Measurements from ENCODE around the gene PCNP. TPM values are rescaled to one million over a fixed set of nuclear protein-coding genes. Genes with fewer than 3 reads are reported as not detected.
"Not testable (repeated sequence)": the region's sequence is repeated elsewhere in the genome, so short reads cannot be mapped to it uniquely, and the experiment has no call there.

Gene PCNP
- total RNA-seq, 1 donor from 2014 or later: 72.0 TPM

- no peak overlapping the region for H3K9ac ChIP-seq (ENCODE audit: low read depth in 1 of 3, low read length in 3 of 3)
- H3K9me3 ChIP-seq (ENCODE audit: control insufficient read depth in 3 of 3, low read length in 3 of 3): no peaks in the 10 kb centered on the region
- H3K4me3 ChIP-seq (ENCODE audit: low read length in 3 of 3): no peak overlapping the region
- H3K27me3 ChIP-seq (ENCODE audit: control insufficient read depth in 3 of 3, insufficient read depth in 3 of 3, low read length in 3 of 3): no peaks in the 10 kb centered on the region
- no peaks in the 10 kb centered on the region for H3K4me1 ChIP-seq (ENCODE audit: control insufficient read depth in 3 of 3, insufficient read depth in 3 of 3, low read length in 3 of 3)
- no peaks in the 10 kb centered on the region for H3K36me3 ChIP-seq (ENCODE audit: control insufficient read depth in 3 of 3, insufficient read depth in 3 of 3, low read length in 3 of 3)
- H3K27ac ChIP-seq (ENCODE audit: low read depth, low read length): no peak overlapping the region
Observed at GRCh38 chr3:101639280-101639963, 65.4 kb downstream of the PCNP start.

DNA sequence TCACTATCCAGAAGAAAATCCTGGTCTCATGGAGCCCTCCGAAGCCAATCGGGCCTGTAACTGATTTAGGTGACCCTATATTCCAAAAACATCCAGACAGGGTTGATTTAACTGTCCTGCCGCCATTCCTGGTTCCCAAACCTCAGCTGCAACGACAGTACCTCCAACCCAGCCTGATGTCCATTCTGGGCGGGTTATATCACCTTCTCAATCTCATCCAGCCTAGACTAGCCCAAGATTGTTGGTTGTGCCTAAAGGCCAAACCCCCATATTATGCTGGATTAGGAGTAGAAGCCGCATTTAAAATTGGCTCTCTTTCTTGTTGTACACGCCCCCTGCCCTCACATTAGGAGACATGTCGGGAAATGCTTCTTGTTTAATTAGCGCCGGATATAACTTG, 66.3 kb downstream of the PCNP start:
- Histone ChIP-seq H3K4me1 (ENCODE audit: control insufficient read depth in 3 of 3, insufficient read depth in 3 of 3, low read length in 3 of 3) (no peaks in the 10 kb centered on the region), H3K36me3 (ENCODE audit: control insufficient read depth in 3 of 3, insufficient read depth in 3 of 3, low read length in 3 of 3) (no peaks in the 10 kb centered on the region), H3K27ac (ENCODE audit: low read depth, low read length) (no peak overlapping the region), H3K9me3 (ENCODE audit: control insufficient read depth in 3 of 3, low read length in 3 of 3) (no peaks in the 10 kb centered on the region), H3K9ac (ENCODE audit: low read depth in 1 of 3, low read length in 3 of 3) (no peak overlapping the region), H3K27me3 (ENCODE audit: control insufficient read depth in 3 of 3, insufficient read depth in 3 of 3, low read length in 3 of 3) (no peaks in the 10 kb centered on the region), H3K4me3 (ENCODE audit: low read length in 3 of 3) (no peak overlapping the region)

DNA sequence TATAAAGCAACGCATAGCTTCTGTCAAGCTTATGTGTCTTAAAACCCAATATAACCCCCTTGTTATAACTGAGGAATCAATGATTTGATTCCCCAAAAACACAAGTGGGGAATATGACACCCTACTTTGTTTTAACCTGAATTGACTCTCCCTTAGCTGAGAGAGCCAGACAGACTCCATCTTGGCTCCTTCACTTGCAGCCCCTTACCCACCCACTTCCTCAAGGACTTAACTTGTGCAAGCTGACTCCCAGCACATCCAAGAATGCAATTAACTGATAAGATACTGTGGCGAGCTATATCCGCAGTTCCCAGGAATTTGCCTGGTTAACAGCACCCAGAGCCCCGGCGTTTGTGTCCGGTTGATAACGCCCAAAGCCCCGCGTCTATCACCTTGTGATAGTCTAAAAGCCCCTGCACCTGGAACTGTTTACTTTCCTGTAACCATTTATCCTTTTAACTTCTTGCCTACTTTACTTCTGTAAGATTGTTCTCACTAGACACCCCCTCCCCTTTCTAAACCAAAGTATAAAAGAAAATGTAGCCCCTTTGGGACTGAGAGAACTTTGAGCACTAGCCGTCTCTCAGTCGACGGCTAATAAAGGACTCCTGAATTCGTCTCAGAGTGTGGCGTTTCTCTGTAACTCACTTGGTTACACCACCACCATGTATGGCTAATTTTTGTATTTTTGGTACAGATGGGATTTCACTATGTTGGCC, 67.6 kb downstream of the PCNP start:
- H3K36me3 ChIP-seq (ENCODE audit: control insufficient read depth in 3 of 3, insufficient read depth in 3 of 3, low read length in 3 of 3); H3K27me3 ChIP-seq (ENCODE audit: control insufficient read depth in 3 of 3, insufficient read depth in 3 of 3, low read length in 3 of 3): not testable (repeated sequence)

GRCh38 chr3:101642441-101642840, 68.5 kb downstream of the PCNP start:
- no peak overlapping the region for H3K9ac ChIP-seq (ENCODE audit: low read depth in 1 of 3, low read length in 3 of 3)
- H3K36me3 ChIP-seq (ENCODE audit: control insufficient read depth in 3 of 3, insufficient read depth in 3 of 3, low read length in 3 of 3): peaks cover 0 to 3% (median 0%) of the 10 kb centered on the region in 3 donors
- H3K4me1 ChIP-seq (ENCODE audit: control insufficient read depth in 3 of 3, insufficient read depth in 3 of 3, low read length in 3 of 3): no peaks in the 10 kb centered on the region
- no peaks in the 10 kb centered on the region for H3K27me3 ChIP-seq (ENCODE audit: control insufficient read depth in 3 of 3, insufficient read depth in 3 of 3, low read length in 3 of 3)
- H3K27ac ChIP-seq (ENCODE audit: low read depth, low read length): no peak overlapping the region
- no peak overlapping the region for H3K4me3 ChIP-seq (ENCODE audit: low read length in 3 of 3)
- no peaks in the 10 kb centered on the region for H3K9me3 ChIP-seq (ENCODE audit: control insufficient read depth in 3 of 3, low read length in 3 of 3)

More for the DNA sequence above, 67.6 kb downstream of the PCNP start:
- not testable (repeated sequence) for H3K27ac ChIP-seq (ENCODE audit: low read depth, low read length); H3K9me3 ChIP-seq (ENCODE audit: control insufficient read depth in 3 of 3, low read length in 3 of 3); H3K4me1 ChIP-seq (ENCODE audit: control insufficient read depth in 3 of 3, insufficient read depth in 3 of 3, low read length in 3 of 3); H3K4me3 ChIP-seq (ENCODE audit: low read length in 3 of 3); H3K9ac ChIP-seq (ENCODE audit: low read depth in 1 of 3, low read length in 3 of 3)

DNA sequence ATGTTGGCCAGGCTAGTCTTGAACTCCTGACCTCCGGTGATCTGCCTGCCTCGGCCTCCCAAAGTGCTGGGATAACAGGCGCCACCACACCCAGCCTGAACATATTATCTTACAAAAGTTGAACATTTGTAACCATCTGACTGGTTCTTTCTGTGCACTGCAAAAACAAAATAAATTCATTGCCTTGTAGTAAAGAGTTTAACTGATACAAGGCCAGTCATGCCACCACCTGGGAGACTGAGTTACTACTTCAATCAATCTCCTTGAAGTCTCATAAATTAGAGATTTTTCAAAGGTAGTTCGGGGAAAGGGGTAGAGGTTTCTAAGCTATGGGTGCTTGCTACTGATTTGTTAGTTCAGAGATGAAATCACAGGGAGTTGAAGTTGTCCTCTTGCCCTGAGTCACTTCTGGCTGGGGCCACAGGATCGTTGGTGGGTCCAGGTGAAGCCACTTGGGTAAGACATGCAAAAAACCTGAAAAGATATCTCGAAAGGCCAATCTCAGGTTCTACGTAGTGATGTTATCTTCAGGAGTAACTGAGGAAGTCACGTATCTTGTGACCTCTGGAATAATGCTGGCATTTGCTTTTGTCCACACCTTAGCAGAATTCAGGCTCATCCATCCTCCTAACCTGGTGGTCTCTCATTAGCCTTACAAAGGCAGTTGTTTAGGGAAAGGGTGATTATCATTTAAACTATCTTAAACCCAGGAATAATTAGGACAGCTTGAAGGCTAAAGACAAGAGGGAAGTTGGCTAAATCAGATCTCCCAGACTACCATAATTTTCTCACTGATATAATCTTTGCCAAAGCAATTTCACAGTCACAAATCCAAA, 69.2 kb downstream of the PCNP start:
- no peaks in the 10 kb centered on the region for H3K9me3 ChIP-seq (ENCODE audit: control insufficient read depth in 3 of 3, low read length in 3 of 3)
- H3K27ac ChIP-seq (ENCODE audit: low read depth, low read length): no peak overlapping the region
- no peak overlapping the region for H3K9ac ChIP-seq (ENCODE audit: low read depth in 1 of 3, low read length in 3 of 3)
- H3K4me3 ChIP-seq (ENCODE audit: low read length in 3 of 3): no peak overlapping the region
- no peaks in the 10 kb centered on the region for H3K27me3 ChIP-seq (ENCODE audit: control insufficient read depth in 3 of 3, insufficient read depth in 3 of 3, low read length in 3 of 3)
- H3K36me3 ChIP-seq (ENCODE audit: control insufficient read depth in 3 of 3, insufficient read depth in 3 of 3, low read length in 3 of 3): peaks cover 0 to 8% (median 0%) of the 10 kb centered on the region in 3 donors
- H3K4me1 ChIP-seq (ENCODE audit: control insufficient read depth in 3 of 3, insufficient read depth in 3 of 3, low read length in 3 of 3): no peaks in the 10 kb centered on the region

Small RNAs within 50 kb of the gene (small RNA-seq; reads per million reads assigned to genes)
- gene RF00019 (not detected), gene RNU6-1256P (not detected)

Other genes starting within 250 kb of the PCNP start
- gene SENP7, start 61.0 kb upstream of the PCNP start, total RNA-seq: 33.4 TPM
- gene TRMT10C, start 12.3 kb upstream of the PCNP start, total RNA-seq: 30.3 TPM
- 16.2 TPM for gene ZBTB11, start 103.0 kb downstream of the PCNP start, total RNA-seq
- 5,603 TPM for gene RPL24, start 112.5 kb downstream of the PCNP start, total RNA-seq
- gene CEP97, start 150.4 kb downstream of the PCNP start, total RNA-seq: 16.2 TPM
- gene NXPE3, start 205.0 kb downstream of the PCNP start, total RNA-seq: 11.0 TPM

All from skeletal muscle tissue (tissue), 5 donors.